MCF 10A (cell line): ENCODE measurements around the gene LRBA. TPM values are rescaled to one million over a fixed set of nuclear protein-coding genes. Genes with fewer than 3 reads are reported as not detected.

Experiments used
- BruUV-seq: library from RNA; stranded (reverse); fragments of 400-500 nt; replicated peaks from 2 replicates; lab custom pipeline; 2021; lab: Mats Ljungman, UMichigan
- CTCF ChIA-PET: fragments of 300-600 bp; sonication (Branson Sonifier 250); formaldehyde crosslinking; extraction: SDS; loops from one replicate; lab custom pipeline; 2021; ENCODE audit warnings: antibody characterized with exemption, inconsistent platforms; lab: Yijun Ruan, JAX
- POLR2A ChIA-PET: fragments of 300-600, 350-650 bp; sonication (Branson Sonifier 250); formaldehyde crosslinking; extraction: SDS; loops from one replicate; lab custom pipeline; 2020; ENCODE audit warnings: antibody characterized with exemption, inconsistent platforms; lab: Yijun Ruan, JAX
- DNase-seq: peaks from one replicate; pipeline ENCODE4 v3.0.0-alpha.2; 2018; ENCODE audit not compliant: unreplicated experiment
- H3K27ac Mint-ChIP-seq: one replicate; pipeline ENCODE4 v1.8.0; 2022; ENCODE audit warnings: mild to moderate bottlenecking, low read depth, mixed read lengths; ENCODE audit not compliant: unreplicated experiment
- H3K27me3 Mint-ChIP-seq: one replicate; pipeline ENCODE4 v1.8.0; 2022; ENCODE audit warnings: mixed read lengths; ENCODE audit not compliant: insufficient read depth, unreplicated experiment
- H3K36me3 Mint-ChIP-seq: one replicate; pipeline ENCODE4 v1.8.0; 2022; ENCODE audit warnings: mild to moderate bottlenecking, moderate library complexity, mixed read lengths; ENCODE audit not compliant: insufficient read depth, unreplicated experiment
- H3K4me1 Mint-ChIP-seq: one replicate; pipeline ENCODE4 v1.8.0; 2022; ENCODE audit warnings: mixed read lengths; ENCODE audit not compliant: insufficient read depth, unreplicated experiment
- H3K4me3 Mint-ChIP-seq: one replicate; pipeline ENCODE4 v1.8.0; 2022; ENCODE audit warnings: mild to moderate bottlenecking, moderate library complexity, mixed read lengths; ENCODE audit not compliant: unreplicated experiment
- H3K9me3 Mint-ChIP-seq: one replicate; pipeline ENCODE4 v1.8.0; 2022; ENCODE audit warnings: mixed read lengths; ENCODE audit not compliant: unreplicated experiment
- CTCF ChIP-seq: fragments of 200-600 bp; IDR thresholded peaks from one replicate; pipeline ENCODE4 v1.8.0; 2022; ENCODE audit warnings: antibody characterized with exemption, mild to moderate bottlenecking; ENCODE audit not compliant: unreplicated experiment
- intact Hi-C: fragments of 100-400 bp; cut with micrococcal nuclease; formaldehyde crosslinking; loops from 2 replicates; pipeline ENCODE4 v1.14.1; 2022
- total RNA-seq: library from RNA; stranded (reverse); gene quantifications from 2 replicates; pipeline ENCODE4 v1.2.3, GENCODE V29; 2022

The LRBA gene
- total RNA-seq, 1 experiment from 2014 or later: 64.5 TPM

GRCh38 chr4:151021637-151022334, 6.7 kb upstream of the LRBA start:
- DNase-seq: no peak
- no TSS peak for BruUV-seq
- H3K27ac Mint-ChIP-seq: no peak overlapping the region
- no peaks in the 10 kb centered on the region for H3K36me3 Mint-ChIP-seq
- CTCF ChIA-PET: interaction anchor here (0.5 to 0.6 kb wide), 2 partner anchors 88 to 98 kb away, joined by 4 to 5 read pairs; no protein-coding TSS in a partner anchor
- H3K9me3 Mint-ChIP-seq: no peaks in the 10 kb centered on the region
- POLR2A ChIA-PET: interaction anchor here (0.6 kb wide), 1 partner anchor 75 kb away, joined by 3 read pairs; no protein-coding TSS in a partner anchor
- no peak for TF ChIP-seq CTCF
- intact Hi-C loops: no loop called here
- no peaks in the 10 kb centered on the region for H3K27me3 Mint-ChIP-seq
- peaks cover under 1% of the 10 kb centered on the region for H3K4me1 Mint-ChIP-seq
- H3K4me3 Mint-ChIP-seq: no peak overlapping the region

- no peak for TF ChIP-seq CTCF
- peak; percentile 81 for DNase-seq
- intact Hi-C loops: loop anchor here (1.0 to 10.0 kb wide), 2 partner anchors 84 to 131 kb away; partner anchors contain the start of gene RPS3A
- Mint-ChIP-seq H3K36me3 (peaks cover 7% of the 10 kb centered on the region), H3K9me3 (no peaks in the 10 kb centered on the region), H3K4me1 (peaks cover 13% of the 10 kb centered on the region), H3K27me3 (no peaks in the 10 kb centered on the region), H3K27ac (peak overlapping the region; percentile 83), H3K4me3 (peak overlapping the region; percentile 99)
- BruUV-seq: no TSS peak
- ChIA-PET POLR2A (interaction anchor here (0.7 to 5.3 kb wide), 23 partner anchors 10 to 1763 kb away, joined by 3 to 84 read pairs (median 4); partner anchors contain the start of genes RPS3A and SH3D19), CTCF (interaction anchor here (0.6 to 0.7 kb wide), 2 partner anchors 12 to 83 kb away, joined by 3 to 4 read pairs; no protein-coding TSS in a partner anchor)
These were observed 619 bp upstream of the LRBA start for GRCh38 chr4:151015459-151016347.

GRCh38 chr4:151013944-151014343, 1.1 kb downstream of the LRBA start:
- Mint-ChIP-seq H3K4me3 (peak overlapping the region; percentile 99), H3K9me3 (no peaks in the 10 kb centered on the region), H3K4me1 (peaks cover 13% of the 10 kb centered on the region), H3K27ac (peak overlapping the region; percentile 83), H3K36me3 (peaks cover 22% of the 10 kb centered on the region), H3K27me3 (no peaks in the 10 kb centered on the region)
- no peak for DNase-seq
- ChIA-PET POLR2A (interaction anchor here (0.6 to 5.3 kb wide), 7 partner anchors 11 to 625 kb away, joined by 3 to 84 read pairs (median 8); partner anchors contain the start of genes RPS3A and SH3D19), CTCF (interaction anchor here (0.6 kb wide), 1 partner anchor 86 kb away, joined by 4 read pairs; the partner anchor contains the start of gene RPS3A)
- BruUV-seq: no TSS peak
- intact Hi-C loops: loop anchor here (10.0 kb wide), 1 partner anchor 129 kb away; no protein-coding TSS in a partner anchor
- no peak for TF ChIP-seq CTCF
